HepG2 (cell line): ENCODE data around the gene DHX8. TPM values are rescaled to one million over a fixed set of nuclear protein-coding genes. Genes with fewer than 3 reads are reported as not detected.

Experiments used
- AKAP8 ChIP-seq: sonication (generic); formaldehyde crosslinking; IDR thresholded peaks from 2 replicates; pipeline ENCODE4 v1.5.1; 2020; ENCODE audit warnings: mild to moderate bottlenecking, missing genetic modification reagents
- ATF7 ChIP-seq, 2 experiments: fragments of 450-650 bp in 1 of 2; sonication (generic) in 1 of 2; formaldehyde crosslinking in 1 of 2; IDR thresholded peaks; 2 replicates each; pipeline versions ENCODE4 v1.4.0 to v1.6.1; 2016 to 2020; ENCODE audit warnings: antibody characterized with exemption in 1 of 2, mild to moderate bottlenecking in 1 of 2, missing genetic modification reagents in 1 of 2
- EHMT2 ChIP-seq: fragments of 200-600 bp; sonication (generic); IDR thresholded peaks from 2 replicates; pipeline ENCODE4 v1.7.0; 2017; ENCODE audit warnings: antibody characterized with exemption, low read depth, low read length, borderline replicate concordance
- HMG20A ChIP-seq: IDR thresholded peaks from 2 replicates; pipeline ENCODE4 v1.6.1; 2016; ENCODE audit warnings: borderline replicate concordance
- KDM1A ChIP-seq: IDR thresholded peaks from 2 replicates; pipeline ENCODE4 v1.6.1; 2016; ENCODE audit warnings: missing compliant biosample characterization
- KLF11 ChIP-seq: IDR thresholded peaks from 2 replicates; pipeline ENCODE4 v1.6.1; 2016; ENCODE audit warnings: missing compliant biosample characterization
- MXD3 ChIP-seq: IDR thresholded peaks from 2 replicates; pipeline ENCODE4 v1.6.1; 2016; ENCODE audit warnings: mild to moderate bottlenecking, missing biosample characterization, missing genetic modification reagents
- PATZ1 ChIP-seq: sonication (generic); formaldehyde crosslinking; IDR thresholded peaks from 2 replicates; pipeline ENCODE4 v1.4.0; 2020; ENCODE audit warnings: missing genetic modification reagents
- SAFB2 ChIP-seq: sonication (generic); formaldehyde crosslinking; IDR thresholded peaks from 2 replicates; pipeline ENCODE4 v1.5.1; 2020; ENCODE audit warnings: missing genetic modification reagents, low read depth, mild to moderate bottlenecking, borderline replicate concordance
- SOX13 ChIP-seq, 3 experiments: fragments of 450-650 bp in 1 of 3; sonication (generic) in 1 of 3; formaldehyde crosslinking in 1 of 3; IDR thresholded peaks in 2 of 3; conservative IDR thresholded peaks in 1 of 3; 2 replicates each; pipeline versions ENCODE4 v1.5.0 to v1.6.1; 2016 to 2020; ENCODE audit warnings: antibody characterized with exemption in 1 of 3, mild to moderate bottlenecking in 1 of 3, missing compliant biosample characterization in 1 of 3, missing genetic modification reagents in 1 of 3, moderate library complexity in 1 of 3
- SP4 ChIP-seq: sonication (generic); formaldehyde crosslinking; IDR thresholded peaks from 2 replicates; pipeline ENCODE4 v1.8.1; 2023; ENCODE audit warnings: mild to moderate bottlenecking, missing genetic modification reagents
- THAP11 ChIP-seq: IDR thresholded peaks from 2 replicates; pipeline ENCODE4 v1.6.1; 2016; ENCODE audit warnings: missing biosample characterization, missing genetic modification reagents
- ZNF230 ChIP-seq: sonication (generic); formaldehyde crosslinking; IDR thresholded peaks from 2 replicates; pipeline ENCODE4 v1.4.0; 2020; ENCODE audit warnings: mild to moderate bottlenecking, missing genetic modification reagents
- ZNF687 ChIP-seq: sonication (generic); formaldehyde crosslinking; IDR thresholded peaks from 2 replicates; pipeline ENCODE4 v1.5.1; 2020; ENCODE audit warnings: mild to moderate bottlenecking, missing genetic modification reagents, moderate library complexity
- ZNF768 ChIP-seq: sonication (generic); formaldehyde crosslinking; IDR thresholded peaks from 2 replicates; pipeline ENCODE4 v1.4.0; 2020; ENCODE audit warnings: missing genetic modification reagents
- ZNF878 ChIP-seq: sonication (generic); formaldehyde crosslinking; IDR thresholded peaks from 2 replicates; pipeline ENCODE4 v1.8.1; 2023; ENCODE audit warnings: mild to moderate bottlenecking, missing genetic modification reagents, moderate library complexity
- polyA plus RNA-seq, 8 experiments: library from polyadenylated mRNA; depleted of rRNA in 3 of 8; stranded (reverse) in 7 of 8; unstranded in 1 of 8; fragments of >200 nt; fragmentation: Illumina TruSeq in 4 of 8; extraction: Trizol in 4 of 8; gene quantifications; 2 replicates each; pipeline versions ENCODE4 v1.2.1 to v1.2.3, GENCODE V29; 2011 to 2016; ENCODE audit warnings: low read depth in 4 of 8, missing spikeins in 1 of 8, mixed read lengths in 1 of 8; ENCODE audit not compliant: insufficient read depth in 1 of 8
- total RNA-seq, 5 experiments: library from RNA; depleted of rRNA; stranded (reverse); fragments of >200 nt; fragmentation: Illumina TruSeq; extraction: Trizol; gene quantifications; 2 replicates each; pipeline ENCODE4 v1.2.3, GENCODE V29; 2016; ENCODE audit warnings: low read depth in 1 of 5

DHX8 gene
- total and polyA plus RNA-seq, 2 of the 13 experiments (the other 11 are each of a cell fraction or from before 2014, with no cell fraction given), result 24.8 to 48.9 TPM

GRCh38 chr17:43560461-43561427, 77.0 kb downstream of the DHX8 start (continued):
- no peak for TF ChIP-seq ZNF687 (CRISPR knock-in tag)
- TF ChIP-seq SP4 (CRISPR knock-in tag), result peak; percentile 55; the same call in 1 of the 2 replicates
- 0 out of 2 replicates have a peak, but pooled peaks have one; percentile 52 for TF ChIP-seq AKAP8
- TF ChIP-seq MXD3 (CRISPR knock-in tag), result no peak
- TF ChIP-seq SOX13 (IDR thresholded peaks at IDR 0.05), result no peak
- TF ChIP-seq SOX13 (CRISPR knock-in tag; conservative IDR thresholded peaks at IDR 0.05 in 1 of 2, IDR thresholded peaks at IDR 0.05 in 1 of 2), result no peak
- 0 out of 2 replicates have a peak, but pooled peaks have one; percentile 32 for TF ChIP-seq ZNF230
- no peak for TF ChIP-seq HMG20A (CRISPR knock-in tag)
- TF ChIP-seq ZNF878, result peak; percentile 70; the same call in 1 of the 2 replicates
- TF ChIP-seq SAFB2 (CRISPR knock-in tag), result 0 out of 2 replicates have a peak, but pooled peaks have one; percentile 61
- TF ChIP-seq KLF11 (CRISPR knock-in tag), result no peak
- no peak for TF ChIP-seq EHMT2
- no peak for TF ChIP-seq THAP11 (CRISPR knock-in tag)
- 0 out of 2 replicates have a peak, but pooled peaks have one; percentile 22 for TF ChIP-seq KDM1A (CRISPR knock-in tag)
- no peak for TF ChIP-seq ATF7 (IDR thresholded peaks at IDR 0.05)
- 0 out of 2 replicates have a peak, but pooled peaks have one; percentile 39 for TF ChIP-seq ATF7 (CRISPR knock-in tag; IDR thresholded peaks at IDR 0.05)
- peak; percentile 90 for TF ChIP-seq ZNF768 (CRISPR knock-in tag)
- TF ChIP-seq PATZ1 (CRISPR knock-in tag), result peak; percentile 46; the same call in 1 of the 2 replicates
